HG03280 (cell line): ENCODE results near the gene SHANK2.
"Not testable (repeated sequence)": the region's sequence is repeated elsewhere in the genome, so short reads cannot be mapped to it uniquely, and the experiment has no call there.

Experiments
- ATAC-seq: cut with Tn5 transposase; IDR thresholded peaks from one replicate; pipeline ENCODE4 v1.9.1; 2021; ENCODE audit warnings: mild to moderate bottlenecking, moderate library complexity; ENCODE audit not compliant: unreplicated experiment

Gene SHANK2

DNA sequence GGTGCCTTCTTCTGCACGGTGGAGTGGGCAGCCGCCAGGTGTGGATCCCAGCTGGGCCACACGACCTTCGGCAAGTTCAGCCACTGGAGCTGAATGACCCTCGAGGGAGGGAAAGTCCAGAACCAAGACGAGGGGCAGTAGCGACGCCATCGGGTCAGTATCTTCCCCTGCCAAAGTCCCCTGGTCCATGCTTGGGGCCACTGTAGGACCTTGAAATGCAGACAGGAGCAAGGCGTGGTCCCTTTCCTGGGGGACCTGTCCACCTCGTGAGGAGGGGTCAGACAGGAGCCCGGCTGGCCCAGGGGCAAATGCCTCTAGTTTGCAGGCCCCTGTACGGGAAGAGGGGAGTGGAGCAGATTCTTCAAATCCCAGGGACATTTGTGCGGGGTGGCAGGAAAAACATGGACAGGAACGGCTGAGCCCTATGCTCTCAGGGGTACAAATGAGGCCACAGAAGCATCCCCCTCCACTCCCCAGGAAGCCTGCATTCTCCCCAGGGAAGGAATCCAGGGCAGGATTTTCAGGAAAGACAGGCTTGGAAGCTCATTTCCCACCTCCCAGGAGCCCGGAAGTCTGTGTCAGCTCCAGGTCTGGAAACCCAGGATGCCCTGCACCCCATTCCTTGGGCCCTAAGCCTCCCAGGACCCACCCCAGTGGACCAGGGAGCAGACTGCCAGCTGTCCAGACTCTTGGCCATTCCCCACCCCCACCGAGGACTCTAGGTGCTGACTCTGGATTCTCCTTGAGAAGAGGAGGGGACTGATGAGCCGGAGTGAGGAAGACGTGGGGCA is 6.6 kb downstream of the SHANK2 start:
- ATAC-seq = no peak

DNA sequence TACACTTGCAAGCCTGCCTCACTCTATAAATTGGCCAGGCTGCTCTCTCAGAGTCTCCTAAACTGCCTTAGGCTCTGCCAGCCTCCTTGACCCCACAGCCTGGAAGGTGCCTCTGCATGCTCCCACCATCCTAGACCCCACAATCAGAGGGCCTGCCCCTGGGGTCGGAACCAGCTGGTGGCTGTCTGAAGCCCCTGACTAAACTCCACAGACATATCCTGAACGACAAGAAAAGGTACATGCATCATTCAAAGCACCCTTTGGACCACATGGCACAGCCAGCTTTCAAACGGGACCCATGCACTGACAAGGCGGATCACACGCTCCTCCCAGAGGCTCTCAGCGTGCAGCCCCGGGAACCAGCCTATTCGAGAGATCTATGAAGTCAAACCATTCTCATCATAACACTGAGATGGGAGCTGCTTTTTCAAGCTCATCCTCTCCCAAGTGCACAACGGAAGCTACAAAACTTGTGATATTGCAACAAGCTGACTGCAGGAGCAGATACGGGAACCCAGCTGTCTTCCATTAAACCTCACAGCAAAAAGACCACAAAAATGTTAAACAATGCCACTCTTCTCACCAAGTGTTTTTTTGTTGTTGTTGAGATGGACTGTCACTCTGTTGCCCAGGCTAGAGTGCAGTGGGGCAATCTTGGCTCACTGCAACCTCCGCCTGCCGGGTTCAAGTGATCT is 8.1 kb downstream of the SHANK2 start:
- no peak for ATAC-seq

DNA sequence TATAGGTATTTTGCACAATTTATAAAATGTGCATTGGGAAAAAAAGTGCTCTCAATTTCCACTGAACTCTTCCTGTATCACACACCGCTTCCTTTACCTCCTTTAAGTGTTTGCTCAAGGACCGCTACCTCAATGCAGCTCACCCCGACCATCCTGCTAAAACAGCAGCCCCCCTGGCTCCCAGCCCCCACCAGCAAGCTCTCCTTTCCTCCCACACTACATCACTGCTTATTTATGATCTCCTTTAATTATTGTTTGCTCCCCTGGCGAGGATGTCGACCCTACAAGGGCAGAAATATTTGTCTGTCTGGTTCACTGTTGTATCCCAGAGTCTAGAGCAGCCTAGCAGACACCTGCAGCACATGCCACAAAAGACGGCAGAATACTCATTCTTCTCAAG is 10.0 kb downstream of the SHANK2 start:
- no peak for ATAC-seq

- ATAC-seq = no peak
Measured at GRCh38 chr11:71241721-71242259, 10.6 kb downstream of the SHANK2 start.

DNA sequence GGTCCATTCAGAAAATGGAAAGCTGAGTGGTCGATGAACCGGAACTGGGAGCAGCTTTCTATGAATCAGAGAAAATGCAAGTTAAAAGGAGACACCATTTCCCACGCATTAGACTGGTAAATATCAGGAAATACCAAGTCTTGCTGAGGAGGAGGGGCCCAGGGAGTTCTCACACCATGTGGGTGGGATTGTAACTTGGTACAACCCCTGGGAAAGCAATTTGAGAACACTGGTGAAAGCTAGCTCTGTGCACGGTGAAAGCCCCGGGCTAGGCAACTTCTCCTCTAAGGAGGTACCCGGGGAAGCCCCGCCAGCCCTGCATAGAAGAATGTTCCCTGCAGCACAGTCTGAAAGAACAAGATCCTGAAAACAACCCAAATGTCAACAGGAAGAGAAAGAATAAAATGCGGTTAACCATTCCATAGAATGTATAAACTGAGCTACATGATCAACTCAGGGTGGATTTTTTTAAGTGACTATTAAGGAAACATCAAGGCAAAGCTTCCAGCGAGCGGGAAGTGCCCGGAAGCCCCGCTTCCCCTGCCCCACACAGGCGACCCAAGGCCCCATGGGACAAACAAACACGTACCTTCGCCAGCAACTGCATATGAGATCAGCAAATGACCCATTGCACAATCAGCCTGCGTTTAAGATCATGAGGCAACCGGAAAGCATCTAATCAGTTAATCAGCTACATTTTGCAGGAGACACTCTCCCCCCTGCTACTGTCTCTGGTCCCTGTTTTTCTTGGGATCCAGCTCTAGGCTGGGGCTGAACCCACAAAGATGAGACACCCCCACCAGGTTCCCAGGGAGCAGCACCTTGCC is 11.3 kb downstream of the SHANK2 start:
- no peak for ATAC-seq

GRCh38 chr11:71240061-71240690 is 12.2 kb downstream of the SHANK2 start:
- ATAC-seq = no peak

DNA sequence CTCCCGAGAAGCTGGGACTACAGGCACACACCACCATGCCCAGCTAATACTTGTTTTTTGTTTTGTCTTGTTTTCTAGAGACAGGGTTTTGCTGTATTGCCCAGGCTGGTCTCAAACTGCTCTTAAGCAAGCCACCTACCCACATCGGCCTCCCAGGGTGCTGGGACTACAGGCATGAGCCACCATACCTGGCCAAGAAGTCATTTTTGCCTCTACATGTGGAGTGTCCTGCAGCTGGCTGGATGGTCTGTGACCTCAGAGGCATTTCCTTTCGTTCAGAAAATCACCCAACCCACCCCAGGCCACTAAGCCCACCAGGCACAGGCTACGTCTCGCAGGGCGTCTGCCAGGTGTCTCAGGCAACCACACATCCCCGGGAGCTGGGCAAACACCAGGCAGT is 12.8 kb downstream of the SHANK2 start:
- ATAC-seq = no peak

GRCh38 chr11:71238941-71239340 is 13.4 kb downstream of the SHANK2 start:
- ATAC-seq = no peak

DNA sequence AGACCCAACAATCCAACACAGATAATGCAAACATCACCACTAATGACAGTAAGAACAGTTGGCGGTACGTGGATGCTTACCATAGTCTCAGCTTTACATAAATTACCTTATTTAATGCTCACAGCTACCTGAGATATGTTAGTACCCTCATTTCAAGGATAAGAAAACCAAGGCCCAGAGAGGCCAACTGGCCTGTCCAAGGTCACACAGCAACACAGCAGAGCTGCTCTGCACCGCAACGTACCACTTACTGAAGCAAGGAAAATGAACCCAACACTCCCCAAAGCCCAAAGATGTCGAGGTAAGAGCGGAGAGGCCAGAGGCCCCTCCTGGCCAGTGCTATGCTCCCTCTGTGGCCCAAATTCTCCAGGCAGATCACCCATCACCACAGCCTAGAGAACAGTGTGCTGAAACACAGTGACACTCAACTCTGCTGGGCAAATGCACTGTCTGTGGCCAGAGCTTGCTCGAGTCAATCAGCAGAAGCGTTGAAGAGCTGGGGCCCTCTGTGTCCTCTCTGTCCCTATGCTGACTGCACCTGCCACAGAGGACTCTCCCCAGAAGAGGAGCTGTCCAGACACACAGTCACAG is 14.0 kb downstream of the SHANK2 start:
- no peak for ATAC-seq

GRCh38 chr11:71237853-71238252 is 14.5 kb downstream of the SHANK2 start:
- no peak for ATAC-seq

GRCh38 chr11:71236836-71237475 is 15.4 kb downstream of the SHANK2 start:
- no peak for ATAC-seq

GRCh38 chr11:71235719-71236118 is 16.7 kb downstream of the SHANK2 start:
- ATAC-seq = no peak

DNA sequence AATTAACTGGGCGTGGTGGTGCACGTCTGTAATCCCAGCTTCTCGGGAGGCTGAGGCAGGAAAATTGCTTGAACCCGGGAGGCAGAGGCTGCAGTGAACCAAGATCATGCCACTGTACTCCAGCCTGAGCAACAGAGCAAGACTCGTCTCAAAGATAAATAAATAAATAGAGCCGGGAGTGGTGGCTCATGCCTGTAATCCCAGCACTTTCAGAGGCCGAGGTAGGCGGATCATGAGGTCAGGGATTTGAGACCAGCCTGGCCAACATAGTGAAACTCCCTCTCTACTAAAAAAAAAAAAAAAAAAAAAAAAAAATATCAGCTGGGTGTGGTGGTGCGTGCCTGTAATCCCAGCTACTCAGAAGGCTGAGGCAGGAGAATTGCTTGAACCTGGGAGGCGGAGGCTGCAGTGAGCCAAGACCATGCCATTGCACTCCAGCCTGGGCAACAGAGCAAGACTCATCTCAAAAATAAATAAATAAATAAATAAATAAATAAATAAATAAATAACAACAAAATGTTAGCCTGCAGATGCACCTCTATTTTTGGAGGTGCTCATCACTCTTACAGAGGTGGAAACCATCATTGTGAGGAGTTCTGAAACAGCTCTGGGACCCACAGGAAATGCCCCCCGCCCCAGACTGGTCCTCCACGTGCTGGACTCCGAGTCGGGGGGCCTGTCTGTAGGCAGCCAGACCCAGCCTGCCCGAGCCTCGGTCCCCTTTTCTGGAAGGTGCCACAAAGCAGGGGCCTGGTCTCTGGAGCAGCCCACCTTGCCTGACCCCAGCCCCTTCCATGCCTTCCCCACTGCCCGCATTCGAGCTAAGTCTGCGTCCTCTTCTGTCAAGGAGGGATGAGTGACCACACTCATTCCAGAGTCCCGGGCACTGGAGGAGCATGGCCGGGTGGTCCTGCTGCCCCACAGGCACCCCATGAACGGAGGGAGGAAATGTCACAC is 18.2 kb downstream of the SHANK2 start:
- ATAC-seq = not testable (repeated sequence)

DNA sequence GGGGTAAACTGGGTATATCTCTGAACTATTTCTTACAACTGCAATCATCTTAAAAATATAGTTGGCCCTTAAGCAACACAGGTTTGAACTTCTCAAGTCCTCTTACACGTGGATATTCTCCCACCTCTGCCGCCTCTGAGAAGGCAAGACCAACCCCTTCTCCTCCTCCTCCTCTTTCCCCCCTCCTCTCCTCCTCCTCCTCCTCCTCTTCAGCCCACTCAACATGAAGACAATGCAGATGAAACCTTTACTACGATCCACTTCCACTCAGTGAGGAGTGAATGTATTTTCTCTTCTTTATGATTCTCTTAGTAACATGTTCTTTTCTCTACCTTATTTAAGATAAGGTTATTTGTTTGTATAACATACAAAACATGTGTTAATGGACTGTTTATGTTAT is 20.0 kb downstream of the SHANK2 start:
- ATAC-seq = no peak

DNA sequence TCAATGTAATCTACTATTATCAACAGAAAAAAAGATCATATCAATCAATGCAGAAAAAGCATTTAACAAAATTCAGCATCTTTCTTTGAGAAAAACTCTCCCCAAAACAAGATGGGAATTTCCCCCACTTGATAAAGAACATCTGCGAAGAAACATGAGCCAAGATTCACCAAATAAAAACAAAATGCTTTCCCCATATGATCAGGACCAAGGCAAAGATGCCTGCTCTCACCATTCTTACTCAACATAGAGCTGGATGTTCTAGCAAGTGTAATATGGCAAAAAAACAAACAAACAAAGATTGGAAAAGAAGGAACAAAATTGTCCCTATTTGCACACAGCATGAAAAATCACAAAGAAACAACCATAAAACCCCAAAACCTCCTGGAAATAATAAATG is 23.4 kb downstream of the SHANK2 start:
- no peak for ATAC-seq

- ATAC-seq = no peak
Measured at GRCh38 chr11:71227058-71227659, 25.2 kb downstream of the SHANK2 start.

- no peak for ATAC-seq
Measured at GRCh38 chr11:71223671-71224660, 28.4 kb downstream of the SHANK2 start.
